Caki2 (cell line): ENCODE results near the gene HS6ST3. TPM values are rescaled to one million over a fixed set of nuclear protein-coding genes. Genes with fewer than 3 reads are reported as not detected.
A peak's percentile ranks its signal among the peaks of the same experiment; 100 is the strongest.

Experiments used
- DNase-seq: peaks from one replicate; pipeline ENCODE4 v3.0.0-alpha.2; 2015; ENCODE audit warnings: low read depth
- in situ Hi-C: cut with HindIII; loops from 2 replicates; pipeline ENCODE4 v1.10.0; 2016; ENCODE audit warnings: low sequenced_read_pairs, low pct_unique_long_range_greater_than_20kb, mixed read lengths
- total RNA-seq: library from RNA; depleted of rRNA; stranded (reverse); fragments of >200 nt; shearing (Covaris generic); gene quantifications from 2 replicates; pipeline ENCODE4 v1.2.3, GENCODE V29; 2014; ENCODE audit warnings: low replicate concordance

The HS6ST3 gene
- total RNA-seq, 1 experiment from 2014 or later = 7.5 TPM

- in situ Hi-C loops = no loop called here
- DNase-seq = no peak
Observed at GRCh38 chr13:96391606-96392005, 301.7 kb downstream of the HS6ST3 start.

GRCh38 chr13:96397807-96398206 lies 307.9 kb downstream of the HS6ST3 start:
- in situ Hi-C loops = no loop called here
- no peak for DNase-seq

- peak; percentile 28 for DNase-seq
- in situ Hi-C loops = no loop called here
Observed at GRCh38 chr13:96398486-96398885, 308.6 kb downstream of the HS6ST3 start.

- no peak for DNase-seq
- in situ Hi-C loops = no loop called here
Observed at GRCh38 chr13:96403241-96403640, 313.3 kb downstream of the HS6ST3 start.

GRCh38 chr13:96403651-96404050 lies 313.7 kb downstream of the HS6ST3 start:
- in situ Hi-C loops = no loop called here

GRCh38 chr13:96415831-96416385 lies 326.0 kb downstream of the HS6ST3 start:
- no peak for DNase-seq
- in situ Hi-C loops = no loop called here

More at GRCh38 chr13:96403651-96404050, 313.7 kb downstream of the HS6ST3 start:
- no peak for DNase-seq

GRCh38 chr13:96417939-96418685 lies 328.2 kb downstream of the HS6ST3 start:
- in situ Hi-C loops = no loop called here
- no peak for DNase-seq

GRCh38 chr13:96421314-96421713 lies 331.4 kb downstream of the HS6ST3 start:
- in situ Hi-C loops = no loop called here
- no peak for DNase-seq

- in situ Hi-C loops = no loop called here
- no peak for DNase-seq
Observed at GRCh38 chr13:96422002-96422401, 332.1 kb downstream of the HS6ST3 start.

GRCh38 chr13:96426167-96426566 lies 336.3 kb downstream of the HS6ST3 start:
- no peak for DNase-seq

GRCh38 chr13:96428911-96429310 lies 339.0 kb downstream of the HS6ST3 start:
- in situ Hi-C loops = no loop called here

More at GRCh38 chr13:96426167-96426566, 336.3 kb downstream of the HS6ST3 start:
- in situ Hi-C loops = no loop called here

GRCh38 chr13:96431044-96431581 lies 341.2 kb downstream of the HS6ST3 start:
- DNase-seq = no peak
- in situ Hi-C loops = no loop called here

More at GRCh38 chr13:96428911-96429310, 339.0 kb downstream of the HS6ST3 start:
- no peak for DNase-seq

- DNase-seq = no peak
- in situ Hi-C loops = no loop called here
Observed at GRCh38 chr13:96444676-96445075, 354.8 kb downstream of the HS6ST3 start.

GRCh38 chr13:96449920-96450319 lies 360.0 kb downstream of the HS6ST3 start:
- DNase-seq = no peak
- in situ Hi-C loops = no loop called here

GRCh38 chr13:96450326-96451020 lies 360.6 kb downstream of the HS6ST3 start:
- DNase-seq = no peak
- in situ Hi-C loops = no loop called here

- in situ Hi-C loops = no loop called here
- no peak for DNase-seq
Observed at GRCh38 chr13:96454466-96454865, 364.6 kb downstream of the HS6ST3 start.

- in situ Hi-C loops = no loop called here
- DNase-seq = no peak
Observed at GRCh38 chr13:96460609-96461008, 370.7 kb downstream of the HS6ST3 start.

- in situ Hi-C loops = no loop called here
- no peak for DNase-seq
Observed at GRCh38 chr13:96473526-96474180, 383.7 kb downstream of the HS6ST3 start.

- DNase-seq = no peak
- in situ Hi-C loops = no loop called here
Observed at GRCh38 chr13:96474181-96474557, 384.3 kb downstream of the HS6ST3 start.
